Naive B cell (primary cell): Measurements from ENCODE around the gene FGF19. TPM values are rescaled to one million over a fixed set of nuclear protein-coding genes. Genes with fewer than 3 reads are reported as not detected.

Experiments used
- ATAC-seq, 2 donors: fragments of 150-1000 bp; cut with Tn5 transposase; 2 replicates each; pipeline ENCODE4 v1.10.0; 2021; ENCODE audit warnings: low read depth in 2 of 2, mild to moderate bottlenecking in 2 of 2, moderate library complexity in 2 of 2
- DNase-seq: peaks from one replicate; pipeline ENCODE4 v3.0.0; 2022
- H3K27ac Mint-ChIP-seq, 6 donors: one replicate each; pipeline ENCODE4 v1.8.0; 2020 to 2022; ENCODE audit warnings: mild to moderate bottlenecking in 6 of 6, mixed read lengths in 6 of 6, moderate library complexity in 5 of 6, inconsistent platforms in 2 of 6
- H3K27me3 Mint-ChIP-seq, 3 donors: one replicate each; pipeline ENCODE4 v1.8.0; 2021 to 2022; ENCODE audit warnings: mixed read lengths in 3 of 3, mild to moderate bottlenecking in 1 of 3
- H3K36me3 Mint-ChIP-seq, 2 donors: one replicate each; pipeline ENCODE4 v1.8.0; 2020 to 2022; ENCODE audit warnings: mixed read lengths in 2 of 2, inconsistent platforms in 1 of 2, mild to moderate bottlenecking in 1 of 2
- H3K4me1 Mint-ChIP-seq, 3 donors: one replicate each; pipeline ENCODE4 v1.8.0; 2020 to 2022; ENCODE audit warnings: mixed read lengths in 3 of 3, inconsistent platforms in 1 of 3, mild to moderate bottlenecking in 1 of 3, moderate library complexity in 1 of 3
- H3K4me3 Mint-ChIP-seq, 8 donors: one replicate each; pipeline ENCODE4 v1.8.0; 2020 to 2022; ENCODE audit warnings: mild to moderate bottlenecking in 8 of 8, mixed read lengths in 8 of 8, moderate library complexity in 8 of 8, inconsistent platforms in 2 of 8
- H3K9me3 Mint-ChIP-seq, 7 donors: one replicate each; pipeline ENCODE4 v1.8.0; 2020 to 2022; ENCODE audit warnings: mixed read lengths in 7 of 7, mild to moderate bottlenecking in 5 of 7, inconsistent platforms in 2 of 7, moderate library complexity in 1 of 7
- polyA plus RNA-seq, 6 donors: library from polyadenylated mRNA; unstranded; fragments of 300-500 nt; fragmentation: Illumina TruSeq; gene quantifications; one replicate each; pipeline ENCODE4 v1.2.3, GENCODE V29; 2021; ENCODE audit warnings: low read depth in 6 of 6

Gene FGF19
- polyA plus RNA-seq, 6 donors from 2014 or later, result not detected

GRCh38 chr11:69651834-69652620 lies 51.8 kb downstream of the FGF19 start:
- no peak for ATAC-seq
- Mint-ChIP-seq H3K36me3 (no peaks in the 10 kb centered on the region), H3K4me1 (peaks cover 7 to 10% (median 7%) of the 10 kb centered on the region in 3 donors), H3K9me3 (no peaks in the 10 kb centered on the region), H3K27me3 (no peaks in the 10 kb centered on the region), H3K4me3 (no peak overlapping the region), H3K27ac (no peak overlapping the region)
- DNase-seq, result no peak

DNA sequence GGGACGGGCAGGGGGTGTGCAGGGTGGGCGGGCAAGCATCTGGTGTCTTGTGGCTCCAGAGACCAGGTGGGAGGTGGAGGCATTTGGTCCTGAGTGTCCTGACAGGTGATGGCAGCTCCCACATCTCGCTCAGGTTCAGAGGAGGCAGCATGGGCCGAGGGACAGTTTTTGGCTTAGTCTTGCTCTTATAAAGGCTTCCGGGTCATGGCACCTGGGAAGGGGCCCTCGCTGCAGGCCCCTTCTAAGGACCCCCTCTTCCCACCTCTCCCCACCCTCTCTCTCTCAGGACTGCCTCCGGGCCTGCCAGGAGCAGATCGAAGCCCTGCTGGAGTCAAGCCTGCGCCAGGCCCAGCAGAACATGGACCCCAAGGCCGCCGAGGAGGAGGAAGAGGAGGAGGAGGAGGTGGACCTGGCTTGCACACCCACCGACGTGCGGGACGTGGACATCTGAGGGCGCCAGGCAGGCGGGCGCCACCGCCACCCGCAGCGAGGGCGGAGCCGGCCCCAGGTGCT lies 52.9 kb downstream of the FGF19 start:
- H3K27ac Mint-ChIP-seq, result no peak overlapping the region
- no peaks in the 10 kb centered on the region for H3K27me3 Mint-ChIP-seq
- H3K9me3 Mint-ChIP-seq, result no peaks in the 10 kb centered on the region
- ATAC-seq (no peak), DNase-seq (no peak)
- no peaks in the 10 kb centered on the region for H3K36me3 Mint-ChIP-seq
- H3K4me1 Mint-ChIP-seq, result peaks cover 6 to 10% (median 7%) of the 10 kb centered on the region in 3 donors
- no peak overlapping the region for H3K4me3 Mint-ChIP-seq

- Mint-ChIP-seq H3K4me1 (peaks cover 4 to 10% (median 7%) of the 10 kb centered on the region in 3 donors), H3K9me3 (no peaks in the 10 kb centered on the region)
- ATAC-seq, result no peak
These were observed 53.6 kb downstream of the FGF19 start for GRCh38 chr11:69650081-69650831.

GRCh38 chr11:69649576-69649900 lies 54.3 kb downstream of the FGF19 start:
- Mint-ChIP-seq H3K27me3 (no peaks in the 10 kb centered on the region), H3K9me3 (no peaks in the 10 kb centered on the region), H3K4me1 (peaks cover 4 to 10% (median 7%) of the 10 kb centered on the region in 3 donors), H3K27ac (no peak overlapping the region), H3K4me3 (no peak overlapping the region), H3K36me3 (no peaks in the 10 kb centered on the region)
- no peak for DNase-seq
- ATAC-seq, result no peak

More at GRCh38 chr11:69650081-69650831, 53.6 kb downstream of the FGF19 start:
- Mint-ChIP-seq H3K36me3 (no peaks in the 10 kb centered on the region), H3K27ac (no peak overlapping the region), H3K27me3 (no peaks in the 10 kb centered on the region), H3K4me3 (no peak overlapping the region)
- DNase-seq, result no peak

DNA sequence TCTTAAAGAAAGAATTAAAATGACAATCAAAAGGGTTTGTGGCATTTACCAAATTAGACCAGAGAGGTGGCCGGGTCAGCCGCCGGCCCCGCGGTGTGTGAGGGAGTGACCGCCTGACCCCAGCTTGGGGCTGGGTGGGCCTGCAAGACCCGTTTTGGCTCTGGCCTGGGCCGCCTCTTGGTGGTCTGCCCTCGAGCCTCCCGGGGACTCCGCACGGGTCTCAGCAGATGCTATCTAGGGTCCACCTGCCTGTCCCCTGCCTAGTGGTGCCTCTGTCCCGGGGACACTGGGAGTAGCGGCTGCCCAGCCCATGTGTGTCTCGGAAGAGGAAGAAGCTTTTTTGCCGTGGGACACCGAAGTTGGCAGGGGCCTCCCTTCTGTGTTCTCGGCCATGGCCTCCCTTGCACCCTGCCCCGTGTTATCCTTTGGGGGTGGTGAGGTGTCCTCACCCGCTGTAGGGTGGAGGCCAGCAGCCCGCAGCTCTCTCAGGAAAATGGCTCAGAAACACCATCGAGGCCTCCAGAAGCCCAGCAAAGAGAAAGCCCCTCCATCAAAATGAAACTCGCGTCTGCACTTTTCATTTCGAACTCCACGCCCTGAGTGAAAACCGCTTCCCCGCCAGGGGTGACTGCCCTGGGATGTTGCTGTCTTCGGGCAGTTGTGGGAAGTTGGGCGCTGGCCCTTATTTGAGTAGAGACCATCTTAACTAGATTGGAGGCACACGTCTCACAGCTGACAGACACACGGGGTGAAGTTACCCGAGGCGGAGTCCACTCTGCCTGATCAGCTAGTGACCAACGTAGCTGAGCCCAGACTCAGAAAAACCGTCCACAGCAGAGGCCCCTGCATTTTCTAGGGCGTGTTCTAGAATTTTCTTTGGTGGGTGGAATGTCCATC lies 54.9 kb downstream of the FGF19 start:
- H3K27ac Mint-ChIP-seq, result no peak overlapping the region
- no peak overlapping the region for H3K4me3 Mint-ChIP-seq
- H3K27me3 Mint-ChIP-seq, result no peaks in the 10 kb centered on the region
- peaks cover 4 to 10% (median 7%) of the 10 kb centered on the region in 3 donors for H3K4me1 Mint-ChIP-seq
- DNase-seq (no peak), ATAC-seq (no peak)
- H3K36me3 Mint-ChIP-seq, result no peaks in the 10 kb centered on the region
- no peaks in the 10 kb centered on the region for H3K9me3 Mint-ChIP-seq

Other genes with a start within 250 kb of the FGF19 start
- not detected for gene LINC01488, start 222.4 kb downstream of the FGF19 start, polyA plus RNA-seq
- gene CCND1, start 62.9 kb downstream of the FGF19 start, polyA plus RNA-seq, result 1 to 10 TPM in 5 of 6 donors, not detected in 1; 1.6 to 7.7 (median 4.5) TPM
- 10 to 100 TPM; 15.9 to 26.9 (median 16.8) TPM for gene LTO1, start 28.7 kb downstream of the FGF19 start, polyA plus RNA-seq
- gene FGF4, start 71.3 kb upstream of the FGF19 start, polyA plus RNA-seq, result not detected
- gene FGF3, start 115.4 kb upstream of the FGF19 start, polyA plus RNA-seq, result not detected